IMR-90 (cell line): ENCODE measurements around the gene SLC19A1. TPM values are rescaled to one million over a fixed set of nuclear protein-coding genes. Genes with fewer than 3 reads are reported as not detected.
A peak's percentile ranks its signal among the peaks of the same experiment; 100 is the strongest.

Experiments used
- ATAC-seq: fragments of 200-7000 bp; cut with Tn5 transposase; 2 replicates; pipeline ENCODE4 v1.9.1; 2020; ENCODE audit warnings: low read depth, mild to moderate bottlenecking, moderate library complexity
- BruUV-seq: library from RNA; stranded (reverse); fragments of 400-500 nt; replicated peaks from 2 replicates; lab custom pipeline; 2021; lab: Mats Ljungman, UMichigan
- CTCF ChIA-PET: fragments of 300-600 bp; formaldehyde crosslinking; extraction: SDS; loops from one replicate; lab custom pipeline; 2021; ENCODE audit warnings: antibody characterized with exemption; lab: Yijun Ruan, JAX
- POLR2A ChIA-PET: fragments of 300-600 bp; sonication (Branson Sonifier 250); formaldehyde crosslinking; loops from one replicate; lab custom pipeline; 2022; ENCODE audit warnings: antibody characterized with exemption; ENCODE audit not compliant: unreplicated experiment; lab: Charles Lee
- DNase-seq: peaks from one replicate; pipeline ENCODE4 v3.0.0; 2013
- H2AFZ ChIP-seq: replicated peaks from 2 replicates; pipeline ENCODE3; 2013; ENCODE audit warnings: low read length, mild to moderate bottlenecking; ENCODE audit not compliant: poor library complexity
- H2AK5ac ChIP-seq: 2 replicates; pipeline ENCODE4 v1.6.1; 2013; ENCODE audit warnings: low read depth, low read length, inconsistent platforms
- H2AK9ac ChIP-seq: replicated peaks from 2 replicates; pipeline ENCODE3; 2013; ENCODE audit warnings: mild to moderate bottlenecking, low read depth, low read length, moderate library complexity; ENCODE audit not compliant: poor library complexity
- H2BK120ac ChIP-seq: 2 replicates; pipeline ENCODE4 v1.6.1; 2013; ENCODE audit warnings: low read depth, low read length, inconsistent platforms
- H2BK15ac ChIP-seq: 3 replicates; pipeline ENCODE4 v1.6.1; 2013; ENCODE audit warnings: low read depth, low read length, inconsistent platforms
- H2BK20ac ChIP-seq: 2 replicates; pipeline ENCODE4 v1.6.1; 2013; ENCODE audit warnings: low read depth, mild to moderate bottlenecking, inconsistent platforms, low read length, moderate library complexity
- H2BK5ac ChIP-seq: 2 replicates; pipeline ENCODE4 v1.6.1; 2013; ENCODE audit warnings: mild to moderate bottlenecking, low read depth, low read length, inconsistent platforms; ENCODE audit not compliant: poor library complexity, severe bottlenecking
- H3K14ac ChIP-seq: replicated peaks from 2 replicates; pipeline ENCODE4 v1.6.1; 2013; ENCODE audit warnings: low read depth, low read length, inconsistent platforms
- H3K18ac ChIP-seq: 2 replicates; pipeline ENCODE4 v1.6.1; 2013; ENCODE audit warnings: low read depth, low read length, control low read depth
- H3K23ac ChIP-seq: 2 replicates; pipeline ENCODE4 v1.6.1; 2013; ENCODE audit warnings: low read depth, low read length, inconsistent platforms
- H3K27ac ChIP-seq: 2 replicates; pipeline ENCODE4 v1.5.1; 2013; ENCODE audit warnings: mild to moderate bottlenecking, control low read depth, low read length; ENCODE audit not compliant: insufficient read depth
- H3K27me3 ChIP-seq: 2 replicates; pipeline ENCODE4 v1.6.1; 2013; ENCODE audit warnings: low read length; ENCODE audit not compliant: control insufficient read depth, insufficient read depth
- H3K36me3 ChIP-seq: 2 replicates; pipeline ENCODE4 v1.6.1; 2013; ENCODE audit warnings: low read length, mixed read lengths; ENCODE audit not compliant: control insufficient read depth, insufficient read depth
- H3K4ac ChIP-seq: 2 replicates; pipeline ENCODE4 v1.6.1; 2013; ENCODE audit warnings: low read depth, low read length, inconsistent platforms
- H3K4me1 ChIP-seq: 2 replicates; pipeline ENCODE4 v1.6.1; 2013; ENCODE audit warnings: low read length, mixed read lengths; ENCODE audit not compliant: control insufficient read depth, insufficient read depth
- H3K4me2 ChIP-seq: 2 replicates; pipeline ENCODE4 v1.6.1; 2013; ENCODE audit warnings: low read depth, mild to moderate bottlenecking, control low read depth, low read length, moderate library complexity
- H3K4me3 ChIP-seq: 2 replicates; pipeline ENCODE4 v1.5.1; 2013; ENCODE audit warnings: low read depth, mild to moderate bottlenecking, control low read depth, low read length, moderate library complexity; ENCODE audit not compliant: insufficient read depth
- H3K56ac ChIP-seq: 2 replicates; pipeline ENCODE4 v1.6.1; 2013; ENCODE audit warnings: low read length, inconsistent platforms; ENCODE audit not compliant: insufficient read depth; ENCODE audit errors: extremely low read depth
- H3K79me1 ChIP-seq, 2 experiments: 2 replicates each; pipeline ENCODE4 v1.6.1; 2013; ENCODE audit warnings: low read length in 2 of 2, inconsistent platforms in 1 of 2, low read depth in 1 of 2
- H3K9ac ChIP-seq: 2 replicates; pipeline ENCODE4 v1.6.1; 2013; ENCODE audit warnings: low read depth, low read length, control low read depth
- H3K9me1 ChIP-seq: 2 replicates; pipeline ENCODE4 v1.6.1; 2013; ENCODE audit warnings: low read length, inconsistent platforms; ENCODE audit not compliant: insufficient read depth
- H3K9me3 ChIP-seq: 2 replicates; pipeline ENCODE4 v1.6.1; 2013; ENCODE audit warnings: low read length; ENCODE audit not compliant: control insufficient read depth, insufficient read depth
- H4K20me1 ChIP-seq: 2 replicates; pipeline ENCODE4 v1.6.1; 2013; ENCODE audit warnings: low read length, inconsistent platforms; ENCODE audit not compliant: insufficient read depth
- H4K5ac ChIP-seq: 2 replicates; pipeline ENCODE4 v1.6.1; 2013; ENCODE audit warnings: mild to moderate bottlenecking, low read depth, low read length, control low read depth
- H4K8ac ChIP-seq, 2 experiments: 2 replicates each; pipeline ENCODE4 v1.6.1; 2013; ENCODE audit warnings: low read depth in 2 of 2, low read length in 2 of 2, control low read depth in 1 of 2, inconsistent platforms in 1 of 2
- H4K91ac ChIP-seq: 2 replicates; pipeline ENCODE4 v1.6.1; 2013; ENCODE audit warnings: low read depth, low read length, inconsistent platforms; ENCODE audit not compliant: insufficient read depth
- BHLHE40 ChIP-seq: fragments of 150-350 bp; IDR thresholded peaks from 2 replicates; pipeline ENCODE4 v1.6.1; 2016; ENCODE audit warnings: mild to moderate bottlenecking, low read depth, low read length
- FOS ChIP-seq: fragments of 150-350 bp; IDR thresholded peaks from 2 replicates; pipeline ENCODE4 v1.6.1; 2016; ENCODE audit warnings: low read depth, low read length
- MAFK ChIP-seq: IDR thresholded peaks from 2 replicates; pipeline ENCODE4 v1.6.1; 2012; ENCODE audit warnings: low read depth, low read length, improper control_type of control experiment
- MAZ ChIP-seq: IDR thresholded peaks from 2 replicates; pipeline ENCODE4 v1.6.1; 2012; ENCODE audit warnings: low read depth, mild to moderate bottlenecking, low read length, improper control_type of control experiment, moderate library complexity, borderline replicate concordance
- MXI1 ChIP-seq: IDR thresholded peaks from 2 replicates; pipeline ENCODE4 v1.6.1; 2012; ENCODE audit warnings: low read depth, mild to moderate bottlenecking, low read length, moderate library complexity, borderline replicate concordance
- NFE2L2 ChIP-seq: fragments of 150-350 bp; IDR thresholded peaks from 2 replicates; pipeline ENCODE4 v1.6.1; 2016; ENCODE audit warnings: low read depth, mild to moderate bottlenecking, low read length
- POLR2A ChIP-seq: IDR thresholded peaks from 2 replicates; pipeline ENCODE4 v1.6.1; 2012; ENCODE audit warnings: mild to moderate bottlenecking, low read depth, low read length
- RAD21 ChIP-seq: IDR thresholded peaks from 2 replicates; pipeline ENCODE4 v1.6.1; 2012; ENCODE audit warnings: low read length, improper control_type of control experiment
- RCOR1 ChIP-seq: IDR thresholded peaks from 2 replicates; pipeline ENCODE4 v1.6.1; 2012; ENCODE audit warnings: mild to moderate bottlenecking, low read length, improper control_type of control experiment; ENCODE audit not compliant: insufficient replicate concordance
- RFX5 ChIP-seq: IDR thresholded peaks from 2 replicates; pipeline ENCODE4 v1.8.0; 2012; ENCODE audit warnings: low read depth, mild to moderate bottlenecking, low read length, moderate library complexity
- SMC3 ChIP-seq: fragments of 150-350 bp; IDR thresholded peaks from 2 replicates; pipeline ENCODE4 v1.6.1; 2016; ENCODE audit warnings: low read depth, mild to moderate bottlenecking, antibody characterized with exemption, low read length, moderate library complexity
- WGBS, 2 experiments: methylation state at CpG; one replicate each; pipeline versions ENCODE4 v1.1.5 to v1.1.7; 2013; ENCODE audit warnings: missing lambda C conversion rate in 2 of 2; ENCODE audit not compliant: insufficient read length in 1 of 2; ENCODE audit errors: extremely low coverage in 2 of 2; 5-methylcytosine and 5-hydroxymethylcytosine counted together
- dilution Hi-C: fragments of 300-500 bp; cut with HindIII; formaldehyde crosslinking; loops from one replicate; pipeline ENCODE4 v1.14.3; 2018; ENCODE audit warnings: low sequenced_read_pairs; ENCODE audit not compliant: unreplicated experiment
- in situ Hi-C: fragments of 300-500 bp; cut with MboI; formaldehyde crosslinking; loops from 3 replicates; pipeline ENCODE4 v1.14.3; 2019; ENCODE audit warnings: low sequenced_read_pairs, inconsistent platforms, mixed read lengths
- intact Hi-C: fragments of 100-400 bp; cut with micrococcal nuclease; formaldehyde crosslinking; loops from 2 replicates; pipeline ENCODE4 v1.10.0; 2022
- polyA plus RNA-seq, 3 experiments: library from polyadenylated mRNA; depleted of rRNA; stranded (reverse); fragments of >200 nt; gene quantifications; 2 replicates each; pipeline ENCODE4 v1.2.3, GENCODE V29; 2012; ENCODE audit warnings: low replicate concordance in 1 of 3
- total RNA-seq: library from RNA; depleted of rRNA; stranded (reverse); fragments of >200 nt; gene quantifications from 2 replicates; pipeline ENCODE4 v1.2.3, GENCODE V29; 2012
- TF ChIP-seq, protein P1 (sequence below): conservative IDR thresholded peaks from 2 replicates; pipeline ENCODE4 v1.5.1; 2012; ENCODE audit warnings: mild to moderate bottlenecking, low read depth, low read length, improper control_type of control experiment
- TF ChIP-seq, protein P2 (sequence below): fragments of 150-350 bp; IDR thresholded peaks from 2 replicates; pipeline ENCODE4 v1.6.1; 2017; ENCODE audit warnings: mild to moderate bottlenecking, antibody characterized with exemption, low read length, low read depth

The SLC19A1 gene
- total and polyA plus RNA-seq, 2 of the 4 experiments (the other 2 are of a cell fraction), result 2.2 to 16.2 TPM

DNA sequence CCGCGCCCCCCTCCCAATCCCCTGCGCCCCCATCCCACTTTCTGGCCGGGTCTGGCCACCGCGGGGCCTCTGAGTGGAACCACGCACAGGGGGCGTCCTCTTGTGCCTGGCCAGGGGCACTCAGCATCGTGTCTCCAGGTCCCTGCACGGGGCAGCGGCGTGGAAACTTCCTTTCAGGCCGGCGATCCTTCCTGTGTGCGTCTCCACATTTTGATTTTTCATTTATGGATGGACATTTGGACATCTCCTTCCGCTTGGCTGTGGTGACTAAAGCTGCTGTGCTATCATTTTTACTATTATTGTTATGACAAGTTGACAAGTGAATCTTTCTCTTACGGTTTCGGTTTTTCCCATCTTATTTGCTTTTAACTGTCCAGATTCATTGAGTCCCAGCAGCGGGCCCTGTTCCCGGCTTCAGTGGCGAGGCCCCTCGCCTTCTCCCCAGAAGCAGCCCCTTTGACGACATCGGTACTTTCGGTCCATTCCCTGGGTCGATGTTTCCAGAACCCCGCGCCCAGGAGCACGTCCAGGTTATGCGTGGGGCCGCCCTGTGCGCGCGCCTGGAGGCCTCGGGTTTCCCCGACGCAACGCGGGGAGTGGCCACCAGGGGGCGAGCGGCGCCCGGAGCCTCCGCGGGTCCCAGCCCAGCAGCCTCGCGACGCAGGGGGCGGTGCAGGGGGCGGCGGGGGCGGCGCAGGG is 12.4 kb upstream of the SLC19A1 start:
- peak overlapping the region; percentile 84 for H3K4me3 ChIP-seq
- H3K4me1 ChIP-seq, result peaks cover 2% of the 10 kb centered on the region; the same call in 1 of the 2 replicates
- H2AK9ac ChIP-seq, result peak overlapping the region; percentile 87
- H3K79me1 ChIP-seq, result no peaks in the 10 kb centered on the region
- 0 out of 2 replicates have a peak, but pooled peaks cover 9% of the 10 kb centered on the region for H3K9me1 ChIP-seq
- peak overlapping the region; percentile 90 for H2AFZ ChIP-seq
- ATAC-seq, result peak; percentile 83
- H3K27me3 ChIP-seq, result no peaks in the 10 kb centered on the region
- H3K4me2 ChIP-seq, result peak overlapping the region; percentile 96
- H4K91ac ChIP-seq, result no peak overlapping the region
- H3K9me3 ChIP-seq, result no peaks in the 10 kb centered on the region
- intact Hi-C loops (loop anchor here (1.0 to 5.0 kb wide), 5 partner anchors 58 to 369 kb away; partner anchors contain the start of gene PCBP3), in situ Hi-C loops (loop anchor here (5.0 kb wide), 1 partner anchor 263 kb away; no protein-coding TSS in a partner anchor), dilution Hi-C loops (no loop called here)
- no peak overlapping the region for H3K14ac ChIP-seq
- H4K5ac ChIP-seq, result peak overlapping the region; percentile 37; the same call in 1 of the 2 replicates
- H3K4ac ChIP-seq, result peak overlapping the region; percentile 49
- no peaks in the 10 kb centered on the region for H3K36me3 ChIP-seq
- no peak overlapping the region for H2BK15ac ChIP-seq
- WGBS, 2 experiments, result 0% methylated on average over 6 of the region's 53 CpGs; no CpG with 5 or more reads in 1 of the 2 experiments
- H2BK20ac ChIP-seq, result no peak overlapping the region
- H3K9ac ChIP-seq, result peak overlapping the region; percentile 79
- peak overlapping the region; percentile 56 for H3K27ac ChIP-seq
- H2BK5ac ChIP-seq, result peak overlapping the region; percentile 59
- no peak overlapping the region for H2AK5ac ChIP-seq
- ChIA-PET CTCF (no interaction called here), POLR2A (interaction anchor here (0.6 kb wide), 1 partner anchor 11 kb away, joined by 3 read pairs; no protein-coding TSS in a partner anchor)
- no peaks in the 10 kb centered on the region for H4K20me1 ChIP-seq
- H3K23ac ChIP-seq, result peak overlapping the region; percentile 4; the same call in 1 of the 2 replicates
- TF ChIP-seq RCOR1 (no peak), BHLHE40 (no peak), MAFK (no peak), FOS (no peak), MXI1 (0 out of 2 replicates have a peak, but pooled peaks have one; percentile 37), RFX5 (no peak), RAD21 (peak; percentile 60), MAZ (peak; percentile 47; the same call in 1 of the 2 replicates), NFE2L2 (no peak), POLR2A (peak; percentile 32; the same call in 1 of the 2 replicates), SMC3 (peak; percentile 57)
- TF ChIP-seq, protein P1, sequence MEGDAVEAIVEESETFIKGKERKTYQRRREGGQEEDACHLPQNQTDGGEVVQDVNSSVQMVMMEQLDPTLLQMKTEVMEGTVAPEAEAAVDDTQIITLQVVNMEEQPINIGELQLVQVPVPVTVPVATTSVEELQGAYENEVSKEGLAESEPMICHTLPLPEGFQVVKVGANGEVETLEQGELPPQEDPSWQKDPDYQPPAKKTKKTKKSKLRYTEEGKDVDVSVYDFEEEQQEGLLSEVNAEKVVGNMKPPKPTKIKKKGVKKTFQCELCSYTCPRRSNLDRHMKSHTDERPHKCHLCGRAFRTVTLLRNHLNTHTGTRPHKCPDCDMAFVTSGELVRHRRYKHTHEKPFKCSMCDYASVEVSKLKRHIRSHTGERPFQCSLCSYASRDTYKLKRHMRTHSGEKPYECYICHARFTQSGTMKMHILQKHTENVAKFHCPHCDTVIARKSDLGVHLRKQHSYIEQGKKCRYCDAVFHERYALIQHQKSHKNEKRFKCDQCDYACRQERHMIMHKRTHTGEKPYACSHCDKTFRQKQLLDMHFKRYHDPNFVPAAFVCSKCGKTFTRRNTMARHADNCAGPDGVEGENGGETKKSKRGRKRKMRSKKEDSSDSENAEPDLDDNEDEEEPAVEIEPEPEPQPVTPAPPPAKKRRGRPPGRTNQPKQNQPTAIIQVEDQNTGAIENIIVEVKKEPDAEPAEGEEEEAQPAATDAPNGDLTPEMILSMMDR, result peak; percentile 78
- TF ChIP-seq, protein P2, sequence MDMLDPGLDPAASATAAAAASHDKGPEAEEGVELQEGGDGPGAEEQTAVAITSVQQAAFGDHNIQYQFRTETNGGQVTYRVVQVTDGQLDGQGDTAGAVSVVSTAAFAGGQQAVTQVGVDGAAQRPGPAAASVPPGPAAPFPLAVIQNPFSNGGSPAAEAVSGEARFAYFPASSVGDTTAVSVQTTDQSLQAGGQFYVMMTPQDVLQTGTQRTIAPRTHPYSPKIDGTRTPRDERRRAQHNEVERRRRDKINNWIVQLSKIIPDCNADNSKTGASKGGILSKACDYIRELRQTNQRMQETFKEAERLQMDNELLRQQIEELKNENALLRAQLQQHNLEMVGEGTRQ, result no peak
- H3K56ac ChIP-seq, result peak overlapping the region; percentile 35; the same call in 1 of the 2 replicates
- peak overlapping the region; percentile 81 for H2BK120ac ChIP-seq
- H3K18ac ChIP-seq, result 0 out of 2 replicates have a peak overlapping the region, but pooled peaks have one; percentile 30
- H4K8ac ChIP-seq, result peak overlapping the region; percentile 5 to 79; a peak in 1 of 4 replicates
- no TSS peak for BruUV-seq
- DNase-seq, result peak; percentile 48
